GM19455 (cell line): ENCODE results near the gene DHCR7.

Experiments used
- ATAC-seq: cut with Tn5 transposase; IDR thresholded peaks from one replicate; pipeline ENCODE4 v1.9.1; 2021; ENCODE audit not compliant: unreplicated experiment

DHCR7 gene

GRCh38 chr11:71421392-71421950 lies 26.7 kb downstream of the DHCR7 start:
- no peak for ATAC-seq

GRCh38 chr11:71420455-71421241 lies 27.5 kb downstream of the DHCR7 start:
- ATAC-seq: no peak

GRCh38 chr11:71418643-71419042 lies 29.6 kb downstream of the DHCR7 start:
- peak; percentile 75 for ATAC-seq

GRCh38 chr11:71414645-71415044 lies 33.5 kb downstream of the DHCR7 start:
- ATAC-seq: no peak

GRCh38 chr11:71410363-71410966 lies 37.7 kb downstream of the DHCR7 start:
- no peak for ATAC-seq

- ATAC-seq: no peak
Observed at GRCh38 chr11:71408826-71409225, 39.4 kb downstream of the DHCR7 start.

GRCh38 chr11:71407356-71407755 lies 40.8 kb downstream of the DHCR7 start:
- ATAC-seq: no peak

GRCh38 chr11:71406681-71407080 lies 41.5 kb downstream of the DHCR7 start:
- ATAC-seq: no peak

- ATAC-seq: no peak
Observed at GRCh38 chr11:71404209-71404608, 44.0 kb downstream of the DHCR7 start.

GRCh38 chr11:71402878-71403277 lies 45.3 kb downstream of the DHCR7 start:
- ATAC-seq: no peak

GRCh38 chr11:71400216-71400615 lies 48.0 kb downstream of the DHCR7 start:
- no peak for ATAC-seq

GRCh38 chr11:71399341-71399740 lies 48.9 kb downstream of the DHCR7 start:
- no peak for ATAC-seq

GRCh38 chr11:71397961-71398360 lies 50.2 kb downstream of the DHCR7 start:
- ATAC-seq: no peak

GRCh38 chr11:71397331-71397860 lies 50.8 kb downstream of the DHCR7 start:
- ATAC-seq: no peak

- no peak for ATAC-seq
Observed at GRCh38 chr11:71396548-71397123, 51.6 kb downstream of the DHCR7 start.

- ATAC-seq: no peak
Observed at GRCh38 chr11:71395774-71396173, 52.4 kb downstream of the DHCR7 start.

GRCh38 chr11:71395263-71395560 lies 53.0 kb downstream of the DHCR7 start:
- ATAC-seq: no peak

- no peak for ATAC-seq
Observed at GRCh38 chr11:71393283-71393682, 54.9 kb downstream of the DHCR7 start.

- no peak for ATAC-seq
Observed at GRCh38 chr11:71391796-71392195, 56.4 kb downstream of the DHCR7 start.

GRCh38 chr11:71391352-71391751 lies 56.8 kb downstream of the DHCR7 start:
- no peak for ATAC-seq

- ATAC-seq: no peak
Observed at GRCh38 chr11:71388637-71389235, 59.5 kb downstream of the DHCR7 start.
